Pulmonary artery endothelial cell (primary cell): Measurements from ENCODE around the gene CNPY2. TPM values are rescaled to one million over a fixed set of nuclear protein-coding genes. Genes with fewer than 3 reads are reported as not detected.

Experiments
- DNase-seq: peaks from one replicate; pipeline ENCODE4 v3.0.0-alpha.2; 2011; ENCODE audit warnings: low read depth, low spot score
- total RNA-seq: library from RNA; depleted of rRNA; stranded (reverse); fragments of >200 nt; gene quantifications from 2 replicates; pipeline ENCODE4 v1.2.3, GENCODE V29; 2014

The CNPY2 gene
- total RNA-seq, 1 donor from 2014 or later, result 73.1 TPM

DNA sequence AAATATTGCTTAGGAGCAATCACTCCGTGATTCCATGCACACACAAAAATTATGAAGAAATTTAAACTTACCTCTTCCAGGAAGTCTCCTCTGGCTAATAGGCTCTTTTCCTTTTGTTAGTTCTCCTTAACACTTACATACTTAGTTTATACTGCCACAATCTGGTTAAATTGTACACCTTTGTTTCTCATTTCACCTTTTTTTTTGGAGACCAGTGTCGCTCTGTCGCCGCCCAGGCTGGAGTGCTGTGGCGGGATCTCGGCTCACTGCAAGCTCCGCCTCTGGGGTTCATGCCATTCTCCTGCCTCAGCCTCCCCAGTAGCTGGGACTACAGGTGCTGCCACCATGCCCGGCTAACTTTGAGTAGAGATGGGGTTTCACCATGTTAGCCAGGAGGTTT is 55.4 kb downstream of the CNPY2 start:
- no peak for DNase-seq

Other genes starting within 250 kb of the CNPY2 start
- 0.07 and 0.11 TPM in 2 replicates for gene ERBB3, start 235.8 kb downstream of the CNPY2 start, total RNA-seq
- gene PA2G4, start 211.4 kb downstream of the CNPY2 start, total RNA-seq, result 240 and 266 TPM in 2 replicates
- gene RPL41, start 199.4 kb downstream of the CNPY2 start, total RNA-seq, result 2,515 and 3,966 TPM in 2 replicates
- 5.5 and 7.0 TPM in 2 replicates for gene ZC3H10, start 197.7 kb downstream of the CNPY2 start, total RNA-seq
- 313 and 330 TPM in 2 replicates for gene ESYT1, start 187.7 kb downstream of the CNPY2 start, total RNA-seq
- gene MYL6B, start 163.4 kb downstream of the CNPY2 start, total RNA-seq, result 60.6 and 81.1 TPM in 2 replicates
- gene MYL6, start 157.6 kb downstream of the CNPY2 start, total RNA-seq, result 2,535 and 2,553 TPM in 2 replicates
- 53.2 and 70.9 TPM in 2 replicates for gene SMARCC2, start 126.5 kb downstream of the CNPY2 start, total RNA-seq
- gene RNF41, start 94.1 kb downstream of the CNPY2 start, total RNA-seq, result 189 and 215 TPM in 2 replicates
- 37.1 and 44.1 TPM in 2 replicates for gene NABP2, start 91.6 kb downstream of the CNPY2 start, total RNA-seq
- not detected in 2 replicates for gene SLC39A5, start 85.9 kb downstream of the CNPY2 start, total RNA-seq
- 13.1 and 21.4 TPM in 2 replicates for gene ANKRD52, start 57.6 kb downstream of the CNPY2 start, total RNA-seq
- 4.9 and 7.3 TPM in 2 replicates for gene COQ10A, start 49.0 kb downstream of the CNPY2 start, total RNA-seq
- 151 TPM in 2 replicates for gene CS, start 15.7 kb downstream of the CNPY2 start, total RNA-seq
- gene PAN2, start 18.0 kb upstream of the CNPY2 start, total RNA-seq, result 10.6 and 15.3 TPM in 2 replicates
- gene IL23A, start 22.9 kb upstream of the CNPY2 start, total RNA-seq, result 0.13 TPM in 1 of 2 replicates, not detected in the other
- 54.6 and 87.9 TPM in 2 replicates for gene STAT2, start 44.1 kb upstream of the CNPY2 start, total RNA-seq
- not detected in 2 replicates for gene APOF, start 46.9 kb upstream of the CNPY2 start, total RNA-seq
- 14.8 and 25.3 TPM in 2 replicates for gene TIMELESS, start 133.4 kb upstream of the CNPY2 start, total RNA-seq
- 0.07 and 0.20 TPM in 2 replicates for gene MIP, start 138.7 kb upstream of the CNPY2 start, total RNA-seq
- 1.7 and 1.8 TPM in 2 replicates for gene SPRYD4, start 152.6 kb upstream of the CNPY2 start, total RNA-seq
- gene GLS2, start 172.2 kb upstream of the CNPY2 start, total RNA-seq, result 0.26 and 0.28 TPM in 2 replicates
- gene RBMS2, start 205.8 kb upstream of the CNPY2 start, total RNA-seq, result 21.6 and 25.7 TPM in 2 replicates